Body of pancreas (tissue), 4 donors: ENCODE results near the gene MET. TPM values are rescaled to one million over a fixed set of nuclear protein-coding genes. Genes with fewer than 3 reads are reported as not detected.

Experiments used
- ATAC-seq: fragments of 150-250 bp; one replicate; pipeline ENCODE4 v1.9.1; 2016
- DNase-seq, 4 donors: peaks; one replicate each; pipeline ENCODE4 v3.0.0-alpha.2; 2019
- H3K27ac ChIP-seq, 4 donors: fragments of 200-600 bp; sonication (generic); 1 replicate in 3 of 4; 2 replicates in 1 of 4; pipeline versions ENCODE4 v1.5.1 to v1.6.1; 2016 to 2019; ENCODE audit warnings: mild to moderate bottlenecking in 1 of 4, mixed read lengths in 1 of 4, moderate library complexity in 1 of 4
- H3K27me3 ChIP-seq, 2 donors: fragments of 200-600 bp; sonication (generic); one replicate each; pipeline ENCODE4 v1.6.0; 2016; ENCODE audit warnings: mild to moderate bottlenecking in 1 of 2
- H3K36me3 ChIP-seq, 2 donors: fragments of 200-600 bp; sonication (generic); replicated peaks in 1 of 2; 2 replicates each; pipeline ENCODE4 v1.5.1; 2016; ENCODE audit warnings: low read depth in 2 of 2; ENCODE audit not compliant: insufficient read depth in 1 of 2
- H3K4me1 ChIP-seq: fragments of 200-600 bp; sonication (generic); one replicate; pipeline ENCODE4 v1.6.0; 2016
- H3K4me3 ChIP-seq, 2 donors: fragments of 200-600 bp; sonication (generic); 1 replicate in 1 of 2; 2 replicates in 1 of 2; pipeline ENCODE4 v1.5.1; 2016 to 2019
- H3K9me3 ChIP-seq, 3 donors: fragments of 200-600 bp; sonication (generic); 1 replicate in 2 of 3; 2 replicates in 1 of 3; pipeline ENCODE4 v1.5.1; 2016
- POLR2A ChIP-seq, 3 donors: fragments of 450-650 bp; IDR thresholded peaks; one replicate each; pipeline ENCODE4 v1.6.1; 2016; ENCODE audit warnings: antibody characterized with exemption in 3 of 3, mild to moderate bottlenecking in 2 of 3
- WGBS, 2 donors: methylation state at CpG; one replicate each; pipeline ENCODE4 v1.1.5; 2017; 5-methylcytosine and 5-hydroxymethylcytosine counted together
- intact Hi-C: fragments of 100-400 bp; cut with DNase I; formaldehyde crosslinking; loops from one replicate; pipeline ENCODE4 v1.15.1; 2023
- total RNA-seq, 2 donors: library from RNA; depleted of rRNA; stranded (reverse); fragments of >200 nt; gene quantifications; one replicate each; pipeline ENCODE4 v1.1.0, GENCODE V29; 2016
- TF ChIP-seq, protein P1 (sequence below), 7 experiments: fragments of 450-650 bp in 4 of 7; fragments of 200-600 bp in 3 of 7; sonication (generic) in 3 of 7; IDR thresholded peaks; one replicate each; pipeline ENCODE4 v1.5.1; 2016 to 2019; ENCODE audit warnings: antibody characterized with exemption in 7 of 7

MET gene
- total RNA-seq, 2 donors from 2014 or later, result 21.3 to 23.7 TPM

DNA sequence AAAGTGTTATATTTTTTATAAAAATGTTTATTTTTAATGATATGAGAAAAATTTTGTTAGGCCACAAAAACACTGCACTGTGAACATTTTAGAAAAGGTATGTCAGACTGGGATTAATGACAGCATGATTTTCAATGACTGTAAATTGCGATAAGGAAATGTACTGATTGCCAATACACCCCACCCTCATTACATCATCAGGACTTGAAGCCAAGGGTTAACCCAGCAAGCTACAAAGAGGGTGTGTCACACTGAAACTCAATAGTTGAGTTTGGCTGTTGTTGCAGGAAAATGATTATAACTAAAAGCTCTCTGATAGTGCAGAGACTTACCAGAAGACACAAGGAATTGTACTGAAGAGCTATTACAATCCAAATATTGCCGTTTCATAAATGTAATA lies 125.6 kb downstream of the MET start:
- peaks cover 0 to 2% of the 10 kb centered on the region in 2 donors for H3K36me3 ChIP-seq
- ATAC-seq, result peak; percentile 56
- H3K4me1 ChIP-seq, result peaks cover 19% of the 10 kb centered on the region
- H3K4me3 ChIP-seq, result no peak overlapping the region
- no peak for TF ChIP-seq POLR2A (IDR thresholded peaks at IDR 0.05)
- TF ChIP-seq, protein P1, sequence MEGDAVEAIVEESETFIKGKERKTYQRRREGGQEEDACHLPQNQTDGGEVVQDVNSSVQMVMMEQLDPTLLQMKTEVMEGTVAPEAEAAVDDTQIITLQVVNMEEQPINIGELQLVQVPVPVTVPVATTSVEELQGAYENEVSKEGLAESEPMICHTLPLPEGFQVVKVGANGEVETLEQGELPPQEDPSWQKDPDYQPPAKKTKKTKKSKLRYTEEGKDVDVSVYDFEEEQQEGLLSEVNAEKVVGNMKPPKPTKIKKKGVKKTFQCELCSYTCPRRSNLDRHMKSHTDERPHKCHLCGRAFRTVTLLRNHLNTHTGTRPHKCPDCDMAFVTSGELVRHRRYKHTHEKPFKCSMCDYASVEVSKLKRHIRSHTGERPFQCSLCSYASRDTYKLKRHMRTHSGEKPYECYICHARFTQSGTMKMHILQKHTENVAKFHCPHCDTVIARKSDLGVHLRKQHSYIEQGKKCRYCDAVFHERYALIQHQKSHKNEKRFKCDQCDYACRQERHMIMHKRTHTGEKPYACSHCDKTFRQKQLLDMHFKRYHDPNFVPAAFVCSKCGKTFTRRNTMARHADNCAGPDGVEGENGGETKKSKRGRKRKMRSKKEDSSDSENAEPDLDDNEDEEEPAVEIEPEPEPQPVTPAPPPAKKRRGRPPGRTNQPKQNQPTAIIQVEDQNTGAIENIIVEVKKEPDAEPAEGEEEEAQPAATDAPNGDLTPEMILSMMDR (IDR thresholded peaks at IDR 0.05), result no peak
- peak in 1 of 4 donors; percentile 15 for DNase-seq
- H3K9me3 ChIP-seq, result no peaks in the 10 kb centered on the region
- intact Hi-C loops, result no loop called here
- no peaks in the 10 kb centered on the region for H3K27me3 ChIP-seq
- WGBS, 2 donors, result 39 to 49% methylated on average over 2 of the region's 2 CpGs
- H3K27ac ChIP-seq, result no peak overlapping the region

DNA sequence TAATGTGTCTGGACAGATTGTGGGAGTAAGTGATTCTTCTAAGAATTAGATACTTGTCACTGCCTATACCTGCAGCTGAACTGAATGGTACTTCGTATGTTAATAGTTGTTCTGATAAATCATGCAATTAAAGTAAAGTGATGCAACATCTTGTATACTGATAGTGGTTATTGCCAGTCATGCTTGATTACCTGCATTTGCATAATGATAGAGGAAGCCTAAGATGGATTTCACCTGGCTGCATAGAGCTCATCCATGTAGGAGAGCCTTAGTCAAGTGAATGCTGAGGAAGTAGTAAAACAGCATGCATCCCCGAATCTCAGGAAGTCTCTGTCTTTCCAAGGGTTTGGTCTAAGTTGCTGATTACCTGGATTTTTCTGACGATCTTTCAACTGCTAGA lies 126.2 kb downstream of the MET start:
- H3K27ac ChIP-seq, result no peak overlapping the region
- TF ChIP-seq, protein P1 (IDR thresholded peaks at IDR 0.05), result no peak
- no peak for TF ChIP-seq POLR2A (IDR thresholded peaks at IDR 0.05)
- DNase-seq (no peak), ATAC-seq (no peak)
- peaks cover 0 to 2% of the 10 kb centered on the region in 2 donors for H3K36me3 ChIP-seq
- intact Hi-C loops, result no loop called here
- H3K4me3 ChIP-seq, result no peak overlapping the region
- peaks cover 25% of the 10 kb centered on the region for H3K4me1 ChIP-seq
- WGBS, 2 donors, result 62 to 81% methylated on average over 3 of the region's 3 CpGs
- H3K9me3 ChIP-seq, result no peaks in the 10 kb centered on the region
- H3K27me3 ChIP-seq, result no peaks in the 10 kb centered on the region

DNA sequence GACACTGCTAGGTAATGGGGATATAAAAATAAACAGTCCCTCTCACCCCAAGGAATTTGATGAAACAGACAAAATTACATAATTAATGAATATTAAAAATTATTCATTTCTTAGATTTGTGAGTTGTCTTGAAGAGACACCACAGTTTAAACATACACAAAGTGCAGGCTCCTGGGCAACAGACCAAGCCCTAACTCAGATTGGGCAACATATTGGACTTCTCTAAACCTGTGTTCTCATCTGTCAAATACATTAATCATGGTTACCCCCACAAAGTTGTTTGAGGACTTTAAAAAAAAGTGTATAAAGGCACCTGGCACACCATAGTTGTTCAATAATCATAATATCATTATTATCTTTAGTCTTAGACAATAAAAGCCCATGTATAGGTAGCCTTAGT lies 127.9 kb downstream of the MET start:
- no peak overlapping the region for H3K4me3 ChIP-seq
- intact Hi-C loops, result loop anchor here (10.0 kb wide), 1 partner anchor 205 kb away; no protein-coding TSS in a partner anchor
- H3K4me1 ChIP-seq, result peaks cover 28% of the 10 kb centered on the region
- H3K36me3 ChIP-seq, result peaks cover 0 to 2% of the 10 kb centered on the region in 2 donors
- no peak for DNase-seq
- TF ChIP-seq, protein P1 (IDR thresholded peaks at IDR 0.05), result no peak
- TF ChIP-seq POLR2A (IDR thresholded peaks at IDR 0.05), result no peak
- no peak overlapping the region for H3K27ac ChIP-seq
- no peak for ATAC-seq
- no peaks in the 10 kb centered on the region for H3K27me3 ChIP-seq
- no peaks in the 10 kb centered on the region for H3K9me3 ChIP-seq

DNA sequence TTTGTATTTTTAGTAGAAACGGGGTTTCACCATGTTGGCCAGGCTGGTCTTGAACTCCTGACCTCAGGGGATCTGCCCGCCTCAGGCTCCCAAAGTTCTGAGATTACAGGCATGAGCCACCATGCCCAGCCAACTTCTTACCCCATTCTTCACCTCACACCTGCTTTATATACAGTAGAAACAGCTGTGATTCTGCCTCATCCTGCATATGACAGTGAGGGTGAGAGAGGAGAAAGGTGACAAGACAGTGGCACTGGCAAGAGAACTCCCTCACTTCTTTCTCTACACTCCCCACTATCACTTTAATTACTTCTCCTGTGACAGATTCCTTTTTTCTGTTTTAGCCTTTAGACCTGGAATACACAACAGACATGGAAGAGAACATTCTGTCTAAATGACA lies 128.6 kb downstream of the MET start:
- intact Hi-C loops, result loop anchor here (10.0 kb wide), 1 partner anchor 206 kb away; no protein-coding TSS in a partner anchor
- 89 to 90% methylated on average over 2 of the region's 2 CpGs for WGBS, 2 donors
- Histone ChIP-seq H3K9me3 (no peaks in the 10 kb centered on the region), H3K36me3 (peaks cover 0 to 2% of the 10 kb centered on the region in 2 donors), H3K27ac (no peak overlapping the region), H3K4me1 (peaks cover 33% of the 10 kb centered on the region), H3K27me3 (no peaks in the 10 kb centered on the region), H3K4me3 (no peak overlapping the region)
- ATAC-seq (no peak), DNase-seq (no peak)
- TF ChIP-seq POLR2A (IDR thresholded peaks at IDR 0.05), result no peak
- TF ChIP-seq, protein P1 (IDR thresholded peaks at IDR 0.05), result no peak

DNA sequence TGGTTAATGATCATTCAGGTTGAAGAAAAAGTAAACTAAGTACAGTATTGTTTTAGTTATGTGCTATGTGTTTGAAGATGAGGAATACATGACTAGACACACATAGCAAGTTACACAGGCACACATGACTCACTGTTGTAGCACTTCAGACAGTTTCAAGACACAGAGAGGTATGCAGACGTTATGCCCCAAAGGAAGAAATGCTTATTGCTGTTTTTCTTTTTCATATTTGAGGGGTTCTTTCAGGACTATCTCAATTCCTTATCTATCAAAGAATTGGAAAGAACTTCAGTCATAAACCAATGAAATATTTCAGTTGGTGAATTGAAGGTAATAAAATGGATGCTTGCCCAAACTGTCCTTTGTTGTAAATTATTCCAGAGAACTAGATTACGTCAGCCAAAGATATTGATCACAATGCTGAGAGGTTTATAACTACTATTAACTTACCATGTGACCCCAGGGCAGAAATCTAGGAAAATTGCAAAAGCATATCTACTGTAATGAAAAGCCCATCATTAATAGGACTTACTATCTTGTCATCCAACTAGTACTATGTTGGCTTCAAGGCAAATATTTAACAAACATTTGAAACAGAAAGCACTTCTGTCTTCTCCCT lies 129.2 kb downstream of the MET start:
- peak; percentile 54 for ATAC-seq

More for the DNA sequence above, 129.2 kb downstream of the MET start:
- Histone ChIP-seq H3K4me1 (peaks cover 33% of the 10 kb centered on the region), H3K4me3 (no peak overlapping the region), H3K27ac (no peak overlapping the region), H3K36me3 (no peaks in the 10 kb centered on the region), H3K9me3 (no peaks in the 10 kb centered on the region), H3K27me3 (no peaks in the 10 kb centered on the region)
- TF ChIP-seq POLR2A (IDR thresholded peaks at IDR 0.05), result no peak
- TF ChIP-seq, protein P1 (IDR thresholded peaks at IDR 0.05), result no peak
- intact Hi-C loops, result loop anchor here (10.0 kb wide), 1 partner anchor 206 kb away; no protein-coding TSS in a partner anchor
- no peak for DNase-seq
- 31 to 34% methylated on average over 2 of the region's 2 CpGs for WGBS, 2 donors
